ENCODE results near the gene PAEP.

Gene PAEP

GRCh38 chr9:135551031-135551430 lies 10.5 kb upstream of the PAEP start:
- no peak for DNase-seq

GRCh38 chr9:135551456-135551855 lies 10.1 kb upstream of the PAEP start:
- no peak for DNase-seq

GRCh38 chr9:135552021-135552697 lies 9.4 kb upstream of the PAEP start:
- DNase-seq = no peak

GRCh38 chr9:135552698-135553171 lies 8.8 kb upstream of the PAEP start:
- DNase-seq = no peak

GRCh38 chr9:135554718-135555117 lies 6.8 kb upstream of the PAEP start:
- DNase-seq = no peak

GRCh38 chr9:135555203-135555602 lies 6.4 kb upstream of the PAEP start:
- DNase-seq = no peak

- DNase-seq = no peak
These were observed 5.6 kb upstream of the PAEP start for GRCh38 chr9:135555910-135556309.

- DNase-seq = no peak
These were observed 1.9 kb upstream of the PAEP start for GRCh38 chr9:135559606-135560005.

- no peak for DNase-seq
These were observed 734 bp downstream of the PAEP start for GRCh38 chr9:135562235-135562745.

GRCh38 chr9:135563039-135563476 lies 1.5 kb downstream of the PAEP start:
- no peak for DNase-seq

GRCh38 chr9:135563858-135564257 lies 2.3 kb downstream of the PAEP start:
- DNase-seq = no peak

- DNase-seq = no peak
These were observed 3.6 kb downstream of the PAEP start for GRCh38 chr9:135565141-135565628.

- DNase-seq = no peak
These were observed 4.1 kb downstream of the PAEP start for GRCh38 chr9:135565636-135566035.

GRCh38 chr9:135566552-135566951 lies 5.0 kb downstream of the PAEP start:
- no peak for DNase-seq

GRCh38 chr9:135567311-135567710 lies 5.8 kb downstream of the PAEP start:
- no peak for DNase-seq

GRCh38 chr9:135568026-135568425 lies 6.5 kb downstream of the PAEP start:
- no peak for DNase-seq

GRCh38 chr9:135570456-135570855 lies 8.9 kb downstream of the PAEP start:
- DNase-seq = no peak

- DNase-seq = no peak
These were observed 10.7 kb downstream of the PAEP start for GRCh38 chr9:135572233-135572632.

- no peak for DNase-seq
These were observed 11.6 kb downstream of the PAEP start for GRCh38 chr9:135573124-135573523.

- DNase-seq = no peak
These were observed 12.8 kb downstream of the PAEP start for GRCh38 chr9:135574331-135574730.

GRCh38 chr9:135574943-135575342 lies 13.4 kb downstream of the PAEP start:
- DNase-seq = no peak

GRCh38 chr9:135575995-135576631 lies 14.6 kb downstream of the PAEP start:
- no peak for DNase-seq

GRCh38 chr9:135577256-135577655 lies 15.7 kb downstream of the PAEP start:
- no peak for DNase-seq

GRCh38 chr9:135579356-135579755 lies 17.8 kb downstream of the PAEP start:
- DNase-seq = no peak
